ENCODE measurements around the gene CNTRL. TPM values are rescaled to one million over a fixed set of nuclear protein-coding genes. Genes with fewer than 3 reads are reported as not detected.

CNTRL gene
- total RNA-seq, 1 donor from 2014 or later, result 3.4 TPM

GRCh38 chr9:121182989-121183388 is 108.2 kb downstream of the CNTRL start:
- Histone ChIP-seq H3K36me3 (peaks cover 56% of the 10 kb centered on the region), H3K9me3 (replicated peaks) (no peaks in the 10 kb centered on the region), H3K27ac (replicated peaks) (no peak overlapping the region), H3K27me3 (ENCODE audit: low read depth) (no peaks in the 10 kb centered on the region), H3K4me1 (peaks cover 79% of the 10 kb centered on the region), H3K4me3 (no peak overlapping the region)
- no peak for DNase-seq
- intact Hi-C loops (cut with micrococcal nuclease), result no loop called here
- no peak for TF ChIP-seq CTCF (IDR thresholded peaks at IDR 0.05; ENCODE audit: borderline replicate concordance)

- TF ChIP-seq CTCF (IDR thresholded peaks at IDR 0.05; ENCODE audit: borderline replicate concordance), result no peak
- no peak for DNase-seq
- Histone ChIP-seq H3K27ac (replicated peaks) (no peak overlapping the region), H3K36me3 (peaks cover 47% of the 10 kb centered on the region), H3K4me3 (no peak overlapping the region), H3K27me3 (ENCODE audit: low read depth) (no peaks in the 10 kb centered on the region), H3K4me1 (peaks cover 88% of the 10 kb centered on the region), H3K9me3 (replicated peaks) (no peaks in the 10 kb centered on the region)
- intact Hi-C loops (cut with micrococcal nuclease), result no loop called here
Observed at GRCh38 chr9:121183666-121184423, 109.1 kb downstream of the CNTRL start.

GRCh38 chr9:121184463-121184862 is 109.7 kb downstream of the CNTRL start:
- no peak for DNase-seq
- no peaks in the 10 kb centered on the region for H3K27me3 ChIP-seq (ENCODE audit: low read depth)
- TF ChIP-seq CTCF (IDR thresholded peaks at IDR 0.05; ENCODE audit: borderline replicate concordance), result no peak
- H3K4me1 ChIP-seq, result peaks cover 94% of the 10 kb centered on the region
- no peak overlapping the region for H3K27ac ChIP-seq (replicated peaks)
- H3K4me3 ChIP-seq, result no peak overlapping the region
- peaks cover 45% of the 10 kb centered on the region for H3K36me3 ChIP-seq
- no peaks in the 10 kb centered on the region for H3K9me3 ChIP-seq (replicated peaks)
- intact Hi-C loops (cut with micrococcal nuclease), result no loop called here

- Histone ChIP-seq H3K27ac (replicated peaks) (no peak overlapping the region), H3K27me3 (ENCODE audit: low read depth) (no peaks in the 10 kb centered on the region), H3K36me3 (peaks cover 37% of the 10 kb centered on the region), H3K4me3 (no peak overlapping the region), H3K4me1 (peaks cover 98% of the 10 kb centered on the region), H3K9me3 (replicated peaks) (no peaks in the 10 kb centered on the region)
- TF ChIP-seq CTCF (IDR thresholded peaks at IDR 0.05; ENCODE audit: borderline replicate concordance), result no peak
- DNase-seq, result no peak
- intact Hi-C loops (cut with micrococcal nuclease), result no loop called here
Observed at GRCh38 chr9:121185178-121185745, 110.5 kb downstream of the CNTRL start.

GRCh38 chr9:121185774-121186403 is 111.1 kb downstream of the CNTRL start:
- peaks cover 98% of the 10 kb centered on the region for H3K4me1 ChIP-seq
- DNase-seq, result no peak
- no peaks in the 10 kb centered on the region for H3K27me3 ChIP-seq (ENCODE audit: low read depth)
- H3K27ac ChIP-seq (replicated peaks), result no peak overlapping the region
- H3K36me3 ChIP-seq, result peaks cover 32% of the 10 kb centered on the region
- no peak overlapping the region for H3K4me3 ChIP-seq
- TF ChIP-seq CTCF (IDR thresholded peaks at IDR 0.05; ENCODE audit: borderline replicate concordance), result no peak
- H3K9me3 ChIP-seq (replicated peaks), result no peaks in the 10 kb centered on the region
- intact Hi-C loops (cut with micrococcal nuclease), result no loop called here

Data from left ventricle myocardium inferior (tissue), 1 donor.